HEK293 (cell line): ENCODE data around the gene MLLT1.
A peak's percentile ranks its signal among the peaks of the same experiment; 100 is the strongest.

Experiments
- CTCF ChIA-PET: fragments of 350-600 bp; formaldehyde crosslinking; extraction: SDS; loops from one replicate; lab custom pipeline; 2021; ENCODE audit warnings: antibody characterized with exemption; lab: Yijun Ruan, JAX
- POLR2A ChIA-PET: fragments of 300-600 bp; formaldehyde crosslinking; extraction: SDS; loops from one replicate; lab custom pipeline; 2020; ENCODE audit warnings: antibody characterized with exemption, inconsistent platforms; lab: Yijun Ruan, JAX
- H3K27ac ChIP-seq: fragments of 200-500 bp; sonication (Bioruptor generic); 2 replicates; pipeline ENCODE4 v1.5.1; 2014; ENCODE audit warnings: low read depth, low read length, control low read depth, inconsistent platforms; ENCODE audit errors: extremely low read depth
- H3K36me3 ChIP-seq, 2 experiments: fragments of 200-500 bp in 1 of 2; sonication (Bioruptor generic) in 1 of 2; 1 replicate in 1 of 2; 2 replicates in 1 of 2; pipeline ENCODE4 v1.5.1; 2014 to 2017; ENCODE audit warnings: inconsistent platforms in 2 of 2, low read length in 2 of 2; ENCODE audit not compliant: control insufficient read depth in 2 of 2, insufficient read depth in 1 of 2
- H3K4me1 ChIP-seq: fragments of 200-500 bp; sonication (Bioruptor generic); 2 replicates; pipeline ENCODE4 v1.5.1; 2014; ENCODE audit warnings: mild to moderate bottlenecking, low read length, inconsistent platforms; ENCODE audit not compliant: control insufficient read depth, insufficient read depth
- H3K4me3 ChIP-seq: 2 replicates; pipeline ENCODE4 v1.5.1; 2011; ENCODE audit warnings: low read depth, mild to moderate bottlenecking, control low read depth, low read length, moderate library complexity
- H3K9me3 ChIP-seq: fragments of 200-500 bp; sonication (Bioruptor generic); 2 replicates; pipeline ENCODE4 v1.5.1; 2014; ENCODE audit warnings: low read depth, low read length, inconsistent platforms; ENCODE audit not compliant: control insufficient read depth, insufficient read depth
- GLIS1 ChIP-seq: fragments of 450-650 bp; formaldehyde crosslinking; IDR thresholded peaks from 2 replicates; pipeline ENCODE4 v1.5.1; 2016; ENCODE audit warnings: missing biosample characterization, missing genetic modification characterization
- SCRT1 ChIP-seq: fragments of 450-650 bp; formaldehyde crosslinking; IDR thresholded peaks from 2 replicates; pipeline ENCODE4 v1.5.1; 2016; ENCODE audit warnings: missing biosample characterization, missing genetic modification characterization, borderline replicate concordance
- TRIM28 ChIP-seq: IDR thresholded peaks from 2 replicates; pipeline ENCODE4 v1.6.1; 2011; ENCODE audit warnings: low read length, control low read depth, borderline replicate concordance
- ZBTB20 ChIP-seq: fragments of 450-650 bp; formaldehyde crosslinking; IDR thresholded peaks from 2 replicates; pipeline ENCODE4 v1.5.1; 2016; ENCODE audit warnings: missing biosample characterization, missing genetic modification characterization
- ZIC2 ChIP-seq: fragments of 450-650 bp; formaldehyde crosslinking; IDR thresholded peaks from 2 replicates; pipeline ENCODE4 v1.5.1; 2016; ENCODE audit warnings: missing biosample characterization, missing genetic modification characterization
- ZNF112 ChIP-seq: fragments of 450-650 bp; formaldehyde crosslinking; IDR thresholded peaks from 2 replicates; pipeline ENCODE4 v1.5.0; 2017; ENCODE audit warnings: missing biosample characterization, missing genetic modification characterization
- ZNF2 ChIP-seq: fragments of 450-650 bp; formaldehyde crosslinking; IDR thresholded peaks from 2 replicates; pipeline ENCODE4 v1.5.1; 2016; ENCODE audit warnings: missing biosample characterization, missing genetic modification characterization
- ZNF585B ChIP-seq: fragments of 450-650 bp; formaldehyde crosslinking; IDR thresholded peaks from 2 replicates; pipeline ENCODE4 v1.5.1; 2016; ENCODE audit warnings: missing biosample characterization, missing genetic modification characterization
- ZNF623 ChIP-seq: fragments of 450-650 bp; formaldehyde crosslinking; IDR thresholded peaks from 2 replicates; pipeline ENCODE4 v1.5.1; 2016; ENCODE audit warnings: missing biosample characterization, missing genetic modification characterization
- TF ChIP-seq, protein P1 (sequence below): fragments of 450-650 bp; formaldehyde crosslinking; IDR thresholded peaks from 2 replicates; pipeline ENCODE4; 2016; ENCODE audit warnings: missing biosample characterization, missing genetic modification characterization

The MLLT1 gene

GRCh38 chr19:6236310-6237291 is 43.2 kb downstream of the MLLT1 start:
- no peaks in the 10 kb centered on the region for H3K9me3 ChIP-seq
- H3K36me3 ChIP-seq = no peaks in the 10 kb centered on the region
- no peak overlapping the region for H3K4me3 ChIP-seq
- ChIA-PET POLR2A (interaction anchor here (0.6 kb wide), 1 partner anchor 627 kb away, joined by 3 read pairs; no protein-coding TSS in a partner anchor), CTCF (no interaction called here)
- no peak overlapping the region for H3K27ac ChIP-seq
- no peaks in the 10 kb centered on the region; the same call in 1 of the 2 replicates for H3K4me1 ChIP-seq
- TF ChIP-seq ZNF623 (tag by site-specific recombination) = peak; percentile 59
- TF ChIP-seq ZIC2 = peak; percentile 15; the same call in 1 of the 2 replicates
- no peak for TF ChIP-seq GLIS1 (tag by site-specific recombination)

DNA sequence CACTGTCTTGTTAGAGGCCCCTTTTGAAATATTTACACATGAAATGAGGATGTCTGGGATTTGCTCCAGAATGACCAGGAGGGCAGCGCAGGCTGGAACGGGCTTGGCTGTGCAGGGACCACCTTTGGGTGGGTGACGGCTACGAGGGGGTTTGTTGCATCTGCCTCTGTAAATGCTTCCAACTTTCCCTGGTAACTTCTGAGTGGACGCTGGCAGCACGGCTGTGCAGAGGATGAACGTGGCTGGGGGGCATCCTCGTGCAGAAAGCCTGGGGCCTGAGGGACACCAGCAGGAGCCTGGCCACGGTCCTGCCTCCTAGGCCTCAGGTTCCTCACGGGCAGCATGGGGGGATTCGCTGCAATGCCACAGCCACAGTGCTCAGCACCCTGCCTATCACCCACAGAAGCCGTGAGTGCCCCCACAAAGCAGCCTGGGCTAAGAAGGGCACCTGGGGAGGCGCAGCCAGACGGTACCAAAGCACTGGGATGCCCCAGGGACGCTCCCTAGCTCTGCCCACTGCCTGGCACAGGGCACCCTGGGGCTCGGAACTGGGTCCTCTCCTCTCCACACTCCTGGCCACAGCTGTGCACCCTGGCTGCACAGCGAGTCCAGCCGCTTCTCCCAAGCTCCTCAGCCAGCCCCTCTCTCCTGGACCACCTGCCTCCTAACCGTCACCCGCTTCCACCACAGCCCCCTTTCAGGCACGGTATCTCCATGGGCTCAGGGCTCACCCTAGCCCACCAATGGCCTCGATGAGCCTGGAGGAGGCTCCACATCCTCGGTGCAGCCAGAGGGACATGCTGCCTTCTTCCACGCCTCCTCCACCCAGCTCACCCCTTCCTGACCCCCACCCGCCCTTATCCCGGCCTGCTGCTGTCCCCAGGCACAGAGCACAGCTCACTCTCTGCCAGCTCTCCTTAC is 44.5 kb downstream of the MLLT1 start:
- Histone ChIP-seq H3K9me3 (no peaks in the 10 kb centered on the region), H3K36me3 (peaks cover 0 to 7% of the 10 kb centered on the region in 2 experiments; a peak in 1 of 3 replicates), H3K27ac (no peak overlapping the region), H3K4me1 (no peaks in the 10 kb centered on the region; the same call in 1 of the 2 replicates), H3K4me3 (no peak overlapping the region)
- ChIA-PET CTCF (no interaction called here), POLR2A (no interaction called here)
- TF ChIP-seq ZBTB20 (no peak), ZNF112 (tag by site-specific recombination) (no peak)

- H3K4me3 ChIP-seq = no peak overlapping the region
- no peaks in the 10 kb centered on the region for H3K9me3 ChIP-seq
- ChIA-PET CTCF (interaction anchor here (1.0 to 3.3 kb wide), 2 partner anchors 16 to 25 kb away, joined by 3 to 11 read pairs; no protein-coding TSS in a partner anchor), POLR2A (no interaction called here)
- H3K4me1 ChIP-seq = no peaks in the 10 kb centered on the region; the same call in 1 of the 2 replicates
- peaks cover 0 to 14% of the 10 kb centered on the region in 2 experiments; a peak in 2 of 3 replicates for H3K36me3 ChIP-seq
- TF ChIP-seq SCRT1 (tag by site-specific recombination) (no peak), ZNF2 (tag by site-specific recombination) (no peak)
- no peak overlapping the region for H3K27ac ChIP-seq
These were observed 45.2 kb downstream of the MLLT1 start for GRCh38 chr19:6234527-6234926.

DNA sequence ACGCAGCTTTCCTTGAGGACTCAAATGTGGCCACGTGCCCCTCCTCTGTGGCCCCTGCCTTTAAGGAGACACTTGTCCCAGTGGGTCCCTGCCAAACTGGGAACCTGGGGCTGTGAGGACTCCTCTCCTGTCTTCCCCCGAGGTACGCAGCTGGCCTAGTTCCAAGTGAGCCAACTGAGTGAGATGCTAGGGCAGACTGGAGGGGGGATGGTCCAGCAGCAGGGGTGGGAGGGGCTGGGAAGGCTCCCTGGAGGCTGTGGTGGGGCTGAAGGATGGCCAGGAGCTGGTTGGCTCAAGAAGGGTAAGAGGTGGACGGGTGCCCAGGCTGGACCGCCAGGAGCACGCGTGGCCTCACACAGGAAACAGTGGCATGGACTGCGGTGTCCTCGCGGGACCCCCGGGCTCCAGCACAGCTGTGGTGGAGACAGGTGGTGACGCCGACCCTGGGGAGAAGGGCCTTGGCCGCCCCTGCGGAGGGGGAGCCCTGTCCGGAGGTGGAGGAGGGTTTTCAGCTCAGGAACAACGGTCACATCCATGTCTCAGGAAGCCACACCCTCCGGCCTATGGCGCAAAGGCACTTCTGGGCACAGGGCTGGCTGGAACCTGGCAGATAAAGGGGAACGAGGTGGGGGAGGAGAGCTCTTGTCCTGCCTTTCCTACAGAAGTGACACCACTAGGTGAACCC is 45.8 kb downstream of the MLLT1 start:
- Histone ChIP-seq H3K4me3 (no peak overlapping the region), H3K4me1 (no peaks in the 10 kb centered on the region; the same call in 1 of the 2 replicates), H3K9me3 (no peaks in the 10 kb centered on the region), H3K27ac (no peak overlapping the region), H3K36me3 (peaks cover 0 to 20% of the 10 kb centered on the region in 2 experiments; a peak in 2 of 3 replicates)
- no peak for TF ChIP-seq ZIC2
- no peak for TF ChIP-seq TRIM28
- no peak for TF ChIP-seq ZNF585B (tag by site-specific recombination)
- TF ChIP-seq, protein P1, sequence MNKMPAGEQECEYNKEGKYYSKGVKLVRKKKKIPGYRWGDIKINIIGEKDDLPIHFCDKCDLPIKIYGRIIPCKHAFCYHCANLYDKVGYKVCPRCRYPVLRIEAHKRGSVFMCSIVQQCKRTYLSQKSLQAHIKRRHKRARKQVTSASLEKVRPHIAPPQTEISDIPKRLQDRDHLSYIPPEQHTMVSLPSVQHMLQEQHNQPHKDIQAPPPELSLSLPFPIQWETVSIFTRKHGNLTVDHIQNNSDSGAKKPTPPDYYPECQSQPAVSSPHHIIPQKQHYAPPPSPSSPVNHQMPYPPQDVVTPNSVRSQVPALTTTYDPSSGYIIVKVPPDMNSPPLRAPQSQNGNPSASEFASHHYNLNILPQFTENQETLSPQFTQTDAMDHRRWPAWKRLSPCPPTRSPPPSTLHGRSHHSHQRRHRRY (tag by site-specific recombination) = no peak
- POLR2A ChIA-PET = interaction anchor here (0.7 kb wide), 1 partner anchor 282 kb away, joined by 7 read pairs; no protein-coding TSS in a partner anchor
- CTCF ChIA-PET = interaction anchor here (1.0 to 3.3 kb wide), 2 partner anchors 16 to 25 kb away, joined by 3 to 11 read pairs; no protein-coding TSS in a partner anchor
